Heart left ventricle (tissue), 13 donors: Measurements from ENCODE around the gene DNAAF5.
A peak's percentile ranks its signal among the peaks of the same experiment; 100 is the strongest.

Source experiments
- CTCF ChIP-seq, 12 donors: fragments of 200-600 bp; sonication (generic) in 4 of 12; IDR thresholded peaks; one replicate each; pipeline versions ENCODE4 v1.5.0 to v1.8.0; 2018 to 2022; ENCODE audit warnings: antibody characterized with exemption in 12 of 12, mild to moderate bottlenecking in 5 of 12
- POLR2A ChIP-seq, 2 donors: fragments of 450-650 bp; IDR thresholded peaks; one replicate each; pipeline ENCODE4 v1.6.1; 2017; ENCODE audit warnings: antibody characterized with exemption in 2 of 2, mild to moderate bottlenecking in 2 of 2, moderate library complexity in 2 of 2
- donor health status: ischemic (EF 13 %, LVEDD 7.1; RV severe dilation, severe dysfunction).
- donor health status: DM: no; HTN: yes; CAD: no.
- donor health status: DM: no; HTN: no; CAD: no.
- donor health status: ischemic (EF 25% LVEDD 6.9; RV normal size, moderate dysfunction).
- donor health status: ischemic (EF 25% LVEDD 5.7; RV mildly dilated, moderate dysfunction).
- donor health status: ischemic (EF 35%, LVEDD 5.7; RV mildly dilated, moderate dysfunction).
- donor health status: nonischemic (EF 11% LVEDD 7.7; RV severe dilation, severe dysfunction).
- donor health status: DM: yes; HTN: yes; CAD: no.
- donor health status: PGD.
- donor health status: ischemic (EF 29% LVEDD 5.4; RV normal size, mild dysfunction).
- donor health status: nonischemic (EF 23%, LVEDD 6.1; RV moderate dilation, normal function).

- TF ChIP-seq POLR2A (IDR thresholded peaks at IDR 0.05), result no peak
- peak in 8 of 12 donors; percentile 10 to 46 (median 30) for TF ChIP-seq CTCF (IDR thresholded peaks at IDR 0.05)
Observed at GRCh38 chr7:821688-822087, 95.2 kb downstream of the DNAAF5 start.
